ENCODE measurements around the gene ACYP2. TPM values are rescaled to one million over a fixed set of nuclear protein-coding genes. Genes with fewer than 3 reads are reported as not detected.

ACYP2 gene
- total RNA-seq, 1 donor = 9.0 TPM

DNA sequence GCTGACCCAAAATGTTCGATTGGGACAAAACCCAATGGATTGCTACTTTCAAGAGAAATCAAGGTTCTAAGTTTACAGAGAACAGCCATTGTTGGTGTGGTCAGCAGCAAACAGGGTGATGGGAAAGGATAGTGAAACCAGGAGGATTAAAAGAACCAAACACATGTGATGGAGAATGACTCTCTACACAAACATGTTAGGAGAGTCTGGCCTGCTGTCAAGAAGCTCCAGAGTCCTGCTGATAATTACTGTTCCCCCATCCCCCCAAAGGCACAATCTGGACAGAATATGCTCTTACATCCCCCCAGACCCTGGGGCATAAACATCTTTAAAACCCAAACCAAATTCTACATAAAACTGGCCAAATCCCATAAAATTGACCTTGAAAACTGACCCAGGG is 32.0 kb upstream of the ACYP2 start:
- H3K4me2 ChIP-seq (ENCODE audit: insufficient read depth, low read length) = no peak overlapping the region
- no peaks in the 10 kb centered on the region for H3K9me3 ChIP-seq (ENCODE audit: low read depth, low read length)
- no peaks in the 10 kb centered on the region for H4K20me1 ChIP-seq (ENCODE audit: insufficient read depth, low read length)
- no peaks in the 10 kb centered on the region for H3K27me3 ChIP-seq (ENCODE audit: insufficient read depth, low read length)
- DNase-seq (ENCODE audit: insufficient read length, low spot score, missing footprints) = no peak
- TF ChIP-seq, protein P1, sequence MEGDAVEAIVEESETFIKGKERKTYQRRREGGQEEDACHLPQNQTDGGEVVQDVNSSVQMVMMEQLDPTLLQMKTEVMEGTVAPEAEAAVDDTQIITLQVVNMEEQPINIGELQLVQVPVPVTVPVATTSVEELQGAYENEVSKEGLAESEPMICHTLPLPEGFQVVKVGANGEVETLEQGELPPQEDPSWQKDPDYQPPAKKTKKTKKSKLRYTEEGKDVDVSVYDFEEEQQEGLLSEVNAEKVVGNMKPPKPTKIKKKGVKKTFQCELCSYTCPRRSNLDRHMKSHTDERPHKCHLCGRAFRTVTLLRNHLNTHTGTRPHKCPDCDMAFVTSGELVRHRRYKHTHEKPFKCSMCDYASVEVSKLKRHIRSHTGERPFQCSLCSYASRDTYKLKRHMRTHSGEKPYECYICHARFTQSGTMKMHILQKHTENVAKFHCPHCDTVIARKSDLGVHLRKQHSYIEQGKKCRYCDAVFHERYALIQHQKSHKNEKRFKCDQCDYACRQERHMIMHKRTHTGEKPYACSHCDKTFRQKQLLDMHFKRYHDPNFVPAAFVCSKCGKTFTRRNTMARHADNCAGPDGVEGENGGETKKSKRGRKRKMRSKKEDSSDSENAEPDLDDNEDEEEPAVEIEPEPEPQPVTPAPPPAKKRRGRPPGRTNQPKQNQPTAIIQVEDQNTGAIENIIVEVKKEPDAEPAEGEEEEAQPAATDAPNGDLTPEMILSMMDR (IDR thresholded peaks at IDR 0.05; ENCODE audit: extremely low read depth, low read depth, low read length) = no peak
- peaks cover 6% of the 10 kb centered on the region for H3K4me1 ChIP-seq (ENCODE audit: insufficient read depth, low read length)
- no peaks in the 10 kb centered on the region for H3K79me2 ChIP-seq (ENCODE audit: insufficient read depth, low read length)
- H2AFZ ChIP-seq (ENCODE audit: low read length) = peak overlapping the region; percentile 35
- H3K4me3 ChIP-seq (ENCODE audit: insufficient read depth, low read length) = no peak overlapping the region
- no peak overlapping the region for H3K27ac ChIP-seq (ENCODE audit: low read depth, low read length)
- H3K36me3 ChIP-seq (ENCODE audit: insufficient read depth, low read length) = no peaks in the 10 kb centered on the region

DNA sequence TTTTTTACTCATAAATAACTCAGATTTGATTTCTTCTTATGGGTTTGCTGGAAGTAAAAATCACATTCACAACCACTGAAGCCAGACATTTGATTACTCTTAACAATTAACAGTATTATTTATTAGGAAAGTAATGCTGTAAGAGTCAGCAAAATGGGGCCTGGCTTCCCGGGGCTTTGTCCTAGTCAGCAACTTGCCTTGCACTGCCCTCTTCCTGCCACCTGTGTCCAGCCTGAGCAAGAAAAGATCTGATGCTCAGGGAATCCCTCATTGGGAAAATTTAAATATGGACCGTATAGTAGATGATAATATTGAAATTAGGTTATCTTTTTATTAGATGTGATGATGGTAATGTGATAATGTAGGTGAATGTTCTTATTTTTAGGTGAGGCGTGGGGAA is 30.8 kb upstream of the ACYP2 start:
- no peaks in the 10 kb centered on the region for H3K27me3 ChIP-seq (ENCODE audit: insufficient read depth, low read length)
- no peaks in the 10 kb centered on the region for H3K79me2 ChIP-seq (ENCODE audit: insufficient read depth, low read length)
- TF ChIP-seq, protein P1 (IDR thresholded peaks at IDR 0.05; ENCODE audit: extremely low read depth, low read depth, low read length) = peak; percentile 56
- peaks cover 6% of the 10 kb centered on the region for H3K4me1 ChIP-seq (ENCODE audit: insufficient read depth, low read length)
- no peaks in the 10 kb centered on the region for H3K9me3 ChIP-seq (ENCODE audit: low read depth, low read length)
- no peak overlapping the region for H3K27ac ChIP-seq (ENCODE audit: low read depth, low read length)
- H3K4me3 ChIP-seq (ENCODE audit: insufficient read depth, low read length) = no peak overlapping the region
- no peaks in the 10 kb centered on the region for H3K36me3 ChIP-seq (ENCODE audit: insufficient read depth, low read length)
- no peak overlapping the region for H3K4me2 ChIP-seq (ENCODE audit: insufficient read depth, low read length)
- H2AFZ ChIP-seq (ENCODE audit: low read length) = no peak overlapping the region
- no peak for DNase-seq (ENCODE audit: insufficient read length, low spot score, missing footprints)
- H4K20me1 ChIP-seq (ENCODE audit: insufficient read depth, low read length) = no peaks in the 10 kb centered on the region

DNA sequence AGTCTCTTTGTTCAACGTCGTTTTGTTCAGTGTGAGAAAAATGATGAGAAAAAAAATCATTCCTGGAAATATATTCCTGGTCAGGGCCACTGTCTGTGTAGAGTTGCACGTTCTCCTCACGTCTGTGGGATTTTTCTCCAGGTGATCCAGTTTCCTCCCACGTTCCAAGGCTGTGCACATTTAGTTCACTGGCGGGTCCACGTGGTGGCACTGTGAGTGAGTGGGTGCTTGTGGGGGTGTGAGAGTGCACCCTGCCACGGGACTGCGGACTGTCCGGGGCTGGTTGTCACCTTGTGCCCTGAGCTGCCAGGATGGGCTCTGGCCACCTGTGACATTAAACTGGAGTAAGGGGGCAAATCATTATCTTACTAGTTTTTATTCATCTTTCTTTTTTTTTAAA is 30.3 kb upstream of the ACYP2 start:
- Histone ChIP-seq H4K20me1 (ENCODE audit: insufficient read depth, low read length) (no peaks in the 10 kb centered on the region), H3K4me2 (ENCODE audit: insufficient read depth, low read length) (no peak overlapping the region), H3K27ac (ENCODE audit: low read depth, low read length) (no peak overlapping the region), H2AFZ (ENCODE audit: low read length) (no peak overlapping the region), H3K36me3 (ENCODE audit: insufficient read depth, low read length) (no peaks in the 10 kb centered on the region), H3K9me3 (ENCODE audit: low read depth, low read length) (no peaks in the 10 kb centered on the region), H3K79me2 (ENCODE audit: insufficient read depth, low read length) (no peaks in the 10 kb centered on the region), H3K27me3 (ENCODE audit: insufficient read depth, low read length) (no peaks in the 10 kb centered on the region), H3K4me1 (ENCODE audit: insufficient read depth, low read length) (peaks cover 6% of the 10 kb centered on the region), H3K4me3 (ENCODE audit: insufficient read depth, low read length) (no peak overlapping the region)
- DNase-seq (ENCODE audit: insufficient read length, low spot score, missing footprints) = no peak
- TF ChIP-seq, protein P1 (IDR thresholded peaks at IDR 0.05; ENCODE audit: extremely low read depth, low read depth, low read length) = no peak

DNA sequence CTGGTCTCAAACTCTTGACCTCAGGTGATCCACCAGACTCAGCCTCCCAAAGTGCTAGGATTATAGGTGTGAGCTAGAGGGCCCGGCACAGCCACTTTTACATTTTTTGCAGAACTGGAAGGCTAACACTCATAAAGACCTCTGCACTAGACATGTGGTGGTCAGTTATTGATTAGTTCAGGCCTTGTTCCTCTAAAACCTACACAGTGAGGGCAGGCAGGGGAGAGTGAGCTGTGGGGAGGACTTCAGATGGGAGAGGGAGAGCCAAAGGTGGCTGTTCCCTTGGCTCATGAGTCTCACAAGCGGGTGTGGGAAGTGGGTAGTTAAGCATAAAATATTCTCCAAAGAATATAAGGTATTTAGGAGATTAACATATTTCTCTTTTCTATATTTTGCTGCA is 29.3 kb upstream of the ACYP2 start:
- H3K9me3 ChIP-seq (ENCODE audit: low read depth, low read length) = no peaks in the 10 kb centered on the region
- no peak for DNase-seq (ENCODE audit: insufficient read length, low spot score, missing footprints)
- H3K27ac ChIP-seq (ENCODE audit: low read depth, low read length) = no peak overlapping the region
- no peaks in the 10 kb centered on the region for H3K27me3 ChIP-seq (ENCODE audit: insufficient read depth, low read length)
- no peaks in the 10 kb centered on the region for H3K36me3 ChIP-seq (ENCODE audit: insufficient read depth, low read length)
- no peaks in the 10 kb centered on the region for H3K79me2 ChIP-seq (ENCODE audit: insufficient read depth, low read length)
- peaks cover 6% of the 10 kb centered on the region for H3K4me1 ChIP-seq (ENCODE audit: insufficient read depth, low read length)
- H3K4me3 ChIP-seq (ENCODE audit: insufficient read depth, low read length) = no peak overlapping the region
- H4K20me1 ChIP-seq (ENCODE audit: insufficient read depth, low read length) = no peaks in the 10 kb centered on the region
- TF ChIP-seq, protein P1 (IDR thresholded peaks at IDR 0.05; ENCODE audit: extremely low read depth, low read depth, low read length) = no peak
- H2AFZ ChIP-seq (ENCODE audit: low read length) = no peak overlapping the region
- no peak overlapping the region for H3K4me2 ChIP-seq (ENCODE audit: insufficient read depth, low read length)
